Bronchial epithelial cell (primary cell): Measurements from ENCODE around the gene IFFO2. TPM values are rescaled to one million over a fixed set of nuclear protein-coding genes. Genes with fewer than 3 reads are reported as not detected.

Experiments
- DNase-seq: peaks from one replicate; pipeline ENCODE4 v3.0.0-alpha.2; 2010; ENCODE audit warnings: low read depth
- FAIRE-seq: peaks from 2 replicates; lab custom pipeline; 2011; peaks lifted over from hg19 to GRCh38; lab: Jason Lieb, UNC
- H3K27me3 ChIP-seq: 2 replicates; pipeline ENCODE4 v1.5.1; 2011; ENCODE audit warnings: low read length; ENCODE audit not compliant: control insufficient read depth, insufficient read depth
- H3K36me3 ChIP-seq: 2 replicates; pipeline ENCODE4 v1.5.1; 2011; ENCODE audit warnings: low read length; ENCODE audit not compliant: control insufficient read depth, insufficient read depth
- H3K4me3 ChIP-seq: 2 replicates; pipeline ENCODE4 v1.5.1; 2011; ENCODE audit warnings: mild to moderate bottlenecking, low read depth, low read length, control low read depth
- total RNA-seq: library from RNA; depleted of rRNA; stranded (reverse); fragments of >200 nt; gene quantifications from 2 replicates; pipeline ENCODE4 v1.2.1, GENCODE V29; 2014
- TF ChIP-seq, protein P1 (sequence below): IDR thresholded peaks from 2 replicates; pipeline ENCODE4 v1.5.1; 2011; ENCODE audit warnings: mild to moderate bottlenecking, moderate library complexity, low read length, control low read depth, inconsistent platforms; ENCODE audit not compliant: insufficient read depth, severe bottlenecking

Gene IFFO2
- total RNA-seq, 1 donor from 2014 or later, result 11.8 TPM

DNA sequence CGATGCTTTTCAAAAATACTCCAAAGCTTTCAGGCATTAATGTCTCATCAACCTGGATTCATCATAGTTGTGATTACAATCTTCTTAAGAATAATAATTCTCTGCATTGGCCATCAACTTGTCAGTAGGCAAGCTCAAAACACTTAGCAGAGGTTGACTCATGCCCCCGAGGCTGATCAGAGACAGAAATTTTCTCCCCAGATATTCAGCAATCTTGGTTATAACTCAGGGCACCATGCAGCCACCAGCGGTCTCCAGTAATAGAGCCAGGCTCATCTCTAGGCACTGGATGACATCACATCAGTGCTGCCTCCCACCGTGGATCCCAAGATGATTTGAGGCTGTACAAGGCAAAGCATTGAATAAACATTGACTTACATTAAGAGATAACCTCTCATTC is 14.3 kb upstream of the IFFO2 start:
- DNase-seq (peak; percentile 51), FAIRE-seq (no peak)

DNA sequence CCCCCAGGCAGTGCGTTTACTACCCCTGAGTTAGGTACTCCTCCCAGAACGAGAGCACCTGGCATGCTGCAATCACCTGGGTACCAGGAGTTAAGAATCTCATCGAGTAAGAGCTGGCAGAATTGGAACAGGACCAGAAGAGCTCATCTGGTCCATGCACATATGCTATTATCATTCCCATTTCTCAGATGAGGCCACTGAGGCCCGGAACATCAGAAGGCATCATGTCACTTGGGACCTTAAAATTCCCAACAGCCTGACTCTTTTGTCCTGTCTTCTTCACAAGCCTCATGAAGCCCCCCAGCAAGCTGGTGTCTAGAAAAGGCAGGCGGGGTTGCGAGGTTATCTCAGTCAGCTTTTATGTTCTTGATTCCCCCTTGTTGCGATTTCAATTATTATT is 13.9 kb upstream of the IFFO2 start:
- TF ChIP-seq, protein P1, sequence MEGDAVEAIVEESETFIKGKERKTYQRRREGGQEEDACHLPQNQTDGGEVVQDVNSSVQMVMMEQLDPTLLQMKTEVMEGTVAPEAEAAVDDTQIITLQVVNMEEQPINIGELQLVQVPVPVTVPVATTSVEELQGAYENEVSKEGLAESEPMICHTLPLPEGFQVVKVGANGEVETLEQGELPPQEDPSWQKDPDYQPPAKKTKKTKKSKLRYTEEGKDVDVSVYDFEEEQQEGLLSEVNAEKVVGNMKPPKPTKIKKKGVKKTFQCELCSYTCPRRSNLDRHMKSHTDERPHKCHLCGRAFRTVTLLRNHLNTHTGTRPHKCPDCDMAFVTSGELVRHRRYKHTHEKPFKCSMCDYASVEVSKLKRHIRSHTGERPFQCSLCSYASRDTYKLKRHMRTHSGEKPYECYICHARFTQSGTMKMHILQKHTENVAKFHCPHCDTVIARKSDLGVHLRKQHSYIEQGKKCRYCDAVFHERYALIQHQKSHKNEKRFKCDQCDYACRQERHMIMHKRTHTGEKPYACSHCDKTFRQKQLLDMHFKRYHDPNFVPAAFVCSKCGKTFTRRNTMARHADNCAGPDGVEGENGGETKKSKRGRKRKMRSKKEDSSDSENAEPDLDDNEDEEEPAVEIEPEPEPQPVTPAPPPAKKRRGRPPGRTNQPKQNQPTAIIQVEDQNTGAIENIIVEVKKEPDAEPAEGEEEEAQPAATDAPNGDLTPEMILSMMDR, result no peak
- Histone ChIP-seq H3K36me3 (no peaks in the 10 kb centered on the region), H3K27me3 (no peaks in the 10 kb centered on the region), H3K4me3 (no peak overlapping the region)
- DNase-seq (no peak), FAIRE-seq (no peak)

More for the DNA sequence above, 14.3 kb upstream of the IFFO2 start:
- Histone ChIP-seq H3K36me3 (no peaks in the 10 kb centered on the region), H3K27me3 (no peaks in the 10 kb centered on the region), H3K4me3 (no peak overlapping the region)
- TF ChIP-seq, protein P1, result no peak

DNA sequence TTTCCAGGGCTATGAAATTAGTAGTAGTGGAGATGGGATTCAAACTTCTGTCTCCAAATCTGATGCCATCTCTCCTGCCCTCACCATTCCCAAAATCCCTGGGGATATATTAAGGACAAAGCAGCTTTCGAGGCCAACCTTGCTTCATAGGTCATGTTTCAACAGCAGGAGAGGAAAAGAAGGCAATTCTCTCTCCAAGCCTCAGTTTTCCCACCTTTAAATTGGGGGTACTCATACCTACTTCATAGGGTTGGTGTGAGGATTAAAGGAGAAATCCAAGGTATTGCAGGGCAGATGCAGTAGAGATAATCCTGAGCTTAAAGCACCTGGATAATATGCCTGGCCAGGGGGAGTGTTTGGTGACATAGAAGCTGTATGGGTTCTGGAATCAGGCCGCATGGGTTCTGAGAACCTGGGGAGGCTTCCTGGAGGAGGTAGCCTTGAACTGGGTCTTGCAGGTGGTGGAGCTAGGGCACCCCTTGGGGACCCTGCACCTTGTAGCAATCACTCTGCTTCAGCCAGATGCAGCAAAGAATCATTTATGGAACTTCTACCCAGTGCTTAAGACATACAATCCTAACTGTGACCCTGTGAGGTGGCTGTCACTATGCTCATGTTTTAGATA is 10.7 kb upstream of the IFFO2 start:
- FAIRE-seq (no peak), DNase-seq (no peak)
- H3K36me3 ChIP-seq, result no peaks in the 10 kb centered on the region
- H3K4me3 ChIP-seq, result no peak overlapping the region
- peaks cover 1% of the 10 kb centered on the region for H3K27me3 ChIP-seq
- TF ChIP-seq, protein P1, result no peak

DNA sequence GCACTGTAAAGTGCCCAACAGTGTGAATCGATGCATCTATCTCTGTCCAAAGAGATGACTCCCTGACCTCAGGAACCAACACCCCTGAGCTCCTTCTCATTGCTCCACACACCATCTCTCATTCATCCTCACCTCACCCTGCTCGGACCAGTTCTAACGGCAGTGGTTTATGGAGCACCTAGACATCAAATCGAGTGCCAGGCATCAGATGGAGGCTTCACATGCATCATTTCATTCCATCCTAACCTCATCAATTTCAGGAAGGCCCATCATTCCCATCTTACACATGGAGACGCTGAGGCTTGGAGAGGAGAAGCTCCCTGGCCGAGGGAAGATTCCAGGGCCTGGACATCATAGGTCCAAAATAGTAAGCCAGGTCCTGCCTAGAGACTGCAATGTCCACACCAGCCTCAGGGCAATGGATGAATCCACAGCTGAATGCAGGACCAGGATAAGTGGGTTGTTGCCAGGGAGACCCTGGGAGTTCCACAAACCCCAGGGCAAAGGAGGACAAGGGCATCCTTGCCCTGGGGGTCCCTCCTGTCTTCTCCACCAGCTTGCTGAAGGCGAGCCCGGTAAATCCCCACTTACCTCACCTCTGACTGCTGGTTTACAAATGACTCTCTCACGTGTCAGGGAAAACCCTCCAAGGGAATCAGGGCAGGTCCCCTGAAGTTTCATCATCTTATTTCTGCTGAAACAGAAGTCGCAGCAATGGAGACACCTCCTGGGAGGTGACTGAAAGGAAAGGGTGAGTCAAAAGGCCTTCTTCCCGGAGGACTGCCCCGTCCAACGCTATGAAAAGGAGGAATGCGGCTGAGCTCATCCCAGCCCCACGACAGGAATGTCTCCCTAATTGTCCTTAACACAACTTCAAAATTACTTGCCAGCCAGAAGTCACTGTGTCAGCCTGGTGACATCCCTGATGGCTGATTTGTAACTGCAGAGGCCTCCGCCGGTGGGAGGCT is 9.0 kb upstream of the IFFO2 start:
- Histone ChIP-seq H3K36me3 (no peaks in the 10 kb centered on the region), H3K4me3 (no peak overlapping the region), H3K27me3 (peaks cover 1% of the 10 kb centered on the region)
- DNase-seq, result peak; percentile 80
- TF ChIP-seq, protein P1, result no peak
- FAIRE-seq, result peak; percentile 13

DNA sequence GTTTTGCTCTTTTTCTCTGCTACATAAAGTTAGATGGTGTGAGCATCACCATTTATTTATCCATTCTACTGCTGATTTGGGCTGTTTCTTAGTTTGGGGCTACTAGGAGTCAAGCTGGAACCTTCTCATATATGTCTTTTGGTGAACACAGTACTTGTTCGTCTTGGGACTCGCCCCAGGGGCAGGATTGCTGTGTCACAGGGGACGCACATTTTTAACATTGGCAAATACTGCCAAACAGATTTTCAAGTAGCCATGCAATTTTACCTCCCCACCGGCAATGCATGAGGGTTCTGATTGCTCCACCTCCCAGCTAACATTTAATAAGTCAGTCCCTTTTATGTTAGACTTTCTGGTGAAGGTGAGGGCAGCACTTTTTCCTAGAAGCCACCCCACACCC is 7.5 kb upstream of the IFFO2 start:
- H3K27me3 ChIP-seq, result peaks cover 1% of the 10 kb centered on the region
- DNase-seq (no peak), FAIRE-seq (peak; percentile 55)
- TF ChIP-seq, protein P1, result no peak
- H3K4me3 ChIP-seq, result no peak overlapping the region
- H3K36me3 ChIP-seq, result no peaks in the 10 kb centered on the region
